ENCODE data around the gene RASAL2. TPM values are rescaled to one million over a fixed set of nuclear protein-coding genes. Genes with fewer than 3 reads are reported as not detected.

Gene RASAL2
- total and polyA plus RNA-seq, 9 of the 15 experiments (the other 6 are each of a cell fraction or from before 2014, with no cell fraction given), result 0.13 to 1.0 (median 0.62) TPM

- no peak for TF ChIP-seq ZNF318 (IDR thresholded peaks at IDR 0.05; ENCODE audit: borderline replicate concordance in 1 of 2, low read depth in 1 of 2)
- TF ChIP-seq TAL1 (IDR thresholded peaks at IDR 0.05), result no peak
- no peak for TF ChIP-seq EHMT2 (IDR thresholded peaks at IDR 0.05)
- TF ChIP-seq CSDE1 (IDR thresholded peaks at IDR 0.05), result no peak
- TF ChIP-seq ZBTB5 (IDR thresholded peaks at IDR 0.05), result no peak
- TF ChIP-seq HMG20A (CRISPR knock-in tag; conservative IDR thresholded peaks at IDR 0.05), result no peak
- no peak for TF ChIP-seq ZNF280A (IDR thresholded peaks at IDR 0.05; ENCODE audit: low read depth, partially characterized antibody)
- no peak for TF ChIP-seq SMARCB1 (IDR thresholded peaks at IDR 0.05; ENCODE audit: insufficient read length, low read depth)
- no peak for TF ChIP-seq EZH2 (IDR thresholded peaks at IDR 0.05; ENCODE audit: borderline replicate concordance, low read depth, low read length)
These were observed 435.6 kb downstream of the RASAL2 start (continued) for GRCh38 chr1:178529364-178530036.

All from K562 (cell line).